GM19023 (cell line): Measurements from ENCODE around the gene GPR89B.
"Not testable (repeated sequence)": the region's sequence is repeated elsewhere in the genome, so short reads cannot be mapped to it uniquely, and the experiment has no call there.

Source experiments
- ATAC-seq: cut with Tn5 transposase; IDR thresholded peaks from one replicate; pipeline ENCODE4 v1.9.1; 2021; ENCODE audit warnings: mild to moderate bottlenecking, moderate library complexity; ENCODE audit not compliant: unreplicated experiment

GPR89B gene

DNA sequence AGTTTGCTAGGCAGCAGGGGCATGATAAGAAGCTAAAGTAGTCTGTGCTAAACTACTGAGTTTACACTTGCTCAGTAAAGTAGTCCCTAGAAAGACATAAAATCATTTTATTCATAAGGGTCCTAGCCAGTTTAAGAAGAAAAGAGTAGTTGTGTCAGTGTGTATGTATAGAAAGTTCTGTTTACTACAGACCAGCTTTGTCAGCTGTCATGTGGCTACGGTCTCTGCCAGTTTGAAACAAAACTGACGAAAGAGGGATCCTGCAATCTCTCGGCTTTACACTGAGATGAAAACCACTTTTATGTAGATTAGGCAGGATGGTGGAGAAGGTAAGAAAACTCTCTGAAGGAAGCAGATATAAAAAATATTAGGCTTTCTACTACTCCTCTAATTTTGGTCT lies 7.1 kb downstream of the GPR89B start:
- not testable (repeated sequence) for ATAC-seq

DNA sequence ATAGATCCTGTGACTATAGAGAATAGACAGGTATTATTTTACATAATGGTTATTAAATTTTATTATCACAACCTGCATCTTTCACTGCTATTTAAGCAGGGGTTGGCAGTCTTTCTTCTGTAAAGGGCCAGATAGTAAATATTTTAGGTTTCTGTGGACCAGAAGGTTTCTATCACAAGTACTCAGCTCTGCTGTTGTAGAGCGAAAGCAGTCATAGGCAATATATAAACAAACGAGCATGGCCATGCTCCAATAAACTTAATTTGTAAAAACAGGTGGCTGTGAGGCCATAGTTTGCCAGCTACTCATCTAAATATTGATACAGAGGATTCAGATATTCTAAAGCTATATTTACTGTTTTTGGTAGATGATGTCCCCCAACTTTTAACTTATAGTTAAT lies 12.2 kb downstream of the GPR89B start:
- ATAC-seq = not testable (repeated sequence)

DNA sequence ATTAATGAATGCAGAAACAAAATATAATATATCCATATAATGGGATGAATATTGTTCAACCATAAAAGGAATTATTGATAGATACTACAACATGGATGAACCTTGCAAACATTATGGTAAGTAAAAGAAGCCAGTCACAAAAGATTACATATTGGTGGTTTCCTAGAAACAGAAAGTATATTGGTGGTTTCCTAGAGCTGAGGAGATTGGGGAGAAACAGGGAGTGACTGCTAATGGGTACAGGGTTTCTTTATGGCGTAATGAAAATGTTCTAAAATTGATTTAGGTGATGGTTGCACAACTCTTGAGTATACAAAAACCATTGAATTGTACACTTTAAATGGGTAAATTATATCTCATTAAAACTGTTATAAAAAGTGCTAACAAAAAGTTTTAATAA lies 14.3 kb downstream of the GPR89B start:
- ATAC-seq = not testable (repeated sequence)

DNA sequence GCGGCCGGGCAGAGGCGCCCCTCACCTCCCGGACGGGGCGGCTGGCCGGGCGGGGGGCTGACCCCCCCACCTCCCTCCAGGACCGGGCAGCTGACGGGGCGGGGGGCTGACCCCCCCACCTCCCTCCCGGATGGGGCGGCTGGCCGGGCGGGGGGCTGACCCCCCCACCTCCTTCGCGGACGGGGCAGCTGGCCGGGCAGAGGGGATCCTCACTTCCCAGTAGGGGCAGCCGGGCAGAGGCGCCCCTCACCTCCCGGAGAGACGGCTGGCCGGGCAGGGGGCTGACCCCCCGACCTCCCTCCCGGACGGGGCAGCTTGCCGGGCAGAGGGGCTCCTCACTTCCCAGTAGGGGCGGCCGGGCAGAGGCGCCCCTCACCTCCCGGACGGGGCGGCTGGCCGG lies 21.3 kb downstream of the GPR89B start:
- ATAC-seq = not testable (repeated sequence)

GRCh38 chr1:147958906-147959305 lies 30.7 kb downstream of the GPR89B start:
- not testable (repeated sequence) for ATAC-seq

- ATAC-seq = not testable (repeated sequence)
Measured at GRCh38 chr1:147959680-147960079, 31.5 kb downstream of the GPR89B start.

GRCh38 chr1:147964575-147964974 lies 36.4 kb downstream of the GPR89B start:
- ATAC-seq = not testable (repeated sequence)

- ATAC-seq = not testable (repeated sequence)
Measured at GRCh38 chr1:147966657-147967056, 38.4 kb downstream of the GPR89B start.

GRCh38 chr1:147978896-147979651 lies 50.9 kb downstream of the GPR89B start:
- ATAC-seq = not testable (repeated sequence)

- not testable (repeated sequence) for ATAC-seq
Measured at GRCh38 chr1:147985374-147985773, 57.2 kb downstream of the GPR89B start.

- ATAC-seq = not testable (repeated sequence)
Measured at GRCh38 chr1:147987893-147988292, 59.7 kb downstream of the GPR89B start.

DNA sequence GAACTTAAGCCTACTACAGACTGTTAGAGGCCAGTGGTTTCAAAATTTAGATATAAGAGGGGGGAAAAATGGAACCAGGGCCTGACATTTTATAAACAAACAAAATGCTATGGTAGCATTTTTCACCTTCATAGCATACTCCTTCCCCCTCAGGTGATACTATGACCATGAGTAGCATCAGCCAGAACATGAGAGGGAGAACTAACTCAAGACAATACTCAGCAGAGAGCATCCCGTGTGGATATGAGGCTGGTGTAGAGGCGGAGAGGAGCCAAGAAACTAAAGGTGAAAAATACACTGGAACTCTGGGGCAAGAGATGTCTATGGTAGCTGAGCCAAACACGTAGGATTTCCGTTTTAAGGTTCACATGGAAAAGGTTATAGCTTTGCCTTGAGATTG lies 64.7 kb downstream of the GPR89B start:
- ATAC-seq = not testable (repeated sequence)

GRCh38 chr1:147993400-147993799 lies 65.2 kb downstream of the GPR89B start:
- ATAC-seq = not testable (repeated sequence)

DNA sequence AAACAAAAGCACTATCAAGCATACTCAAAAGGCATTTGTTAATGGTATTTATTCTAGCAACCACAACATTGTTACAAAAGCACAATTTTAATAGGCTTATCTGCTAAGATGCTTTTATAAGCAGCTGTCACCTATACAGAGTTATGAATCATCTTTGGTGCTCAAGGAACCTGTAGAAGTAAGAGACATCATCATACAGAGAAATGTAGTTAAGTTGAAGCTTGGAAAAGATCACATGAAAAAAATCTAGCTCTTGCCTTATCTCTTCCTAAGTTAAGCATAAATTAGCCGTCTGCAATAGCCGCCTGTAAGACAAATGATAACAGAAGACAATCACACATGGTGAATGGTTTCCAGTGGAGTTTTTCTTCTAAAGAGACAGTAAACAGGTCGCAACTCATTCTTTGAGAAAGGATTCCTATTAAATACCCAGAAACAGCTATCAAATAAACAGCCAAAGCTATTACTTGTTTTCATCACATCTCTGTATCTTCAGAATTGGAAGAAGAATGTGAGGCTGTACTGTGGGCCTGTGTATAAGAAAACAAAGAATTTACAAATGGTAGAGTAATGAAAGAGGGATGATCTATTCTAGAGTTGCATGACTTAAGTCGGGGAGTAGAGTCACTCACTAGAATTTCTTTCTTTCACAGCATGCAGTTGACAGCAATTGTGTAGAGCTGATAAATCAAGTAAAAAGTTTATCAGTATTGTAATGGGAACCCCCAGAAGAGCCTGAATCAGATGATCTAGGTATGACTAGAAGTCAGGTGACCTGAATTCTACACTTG lies 65.8 kb downstream of the GPR89B start:
- ATAC-seq = not testable (repeated sequence)

- not testable (repeated sequence) for ATAC-seq
Measured at GRCh38 chr1:147996088-147996487, 67.9 kb downstream of the GPR89B start.

- not testable (repeated sequence) for ATAC-seq
Measured at GRCh38 chr1:148007724-148008123, 79.5 kb downstream of the GPR89B start.

- no peak for ATAC-seq
Measured at GRCh38 chr1:148010527-148010926, 82.3 kb downstream of the GPR89B start.

DNA sequence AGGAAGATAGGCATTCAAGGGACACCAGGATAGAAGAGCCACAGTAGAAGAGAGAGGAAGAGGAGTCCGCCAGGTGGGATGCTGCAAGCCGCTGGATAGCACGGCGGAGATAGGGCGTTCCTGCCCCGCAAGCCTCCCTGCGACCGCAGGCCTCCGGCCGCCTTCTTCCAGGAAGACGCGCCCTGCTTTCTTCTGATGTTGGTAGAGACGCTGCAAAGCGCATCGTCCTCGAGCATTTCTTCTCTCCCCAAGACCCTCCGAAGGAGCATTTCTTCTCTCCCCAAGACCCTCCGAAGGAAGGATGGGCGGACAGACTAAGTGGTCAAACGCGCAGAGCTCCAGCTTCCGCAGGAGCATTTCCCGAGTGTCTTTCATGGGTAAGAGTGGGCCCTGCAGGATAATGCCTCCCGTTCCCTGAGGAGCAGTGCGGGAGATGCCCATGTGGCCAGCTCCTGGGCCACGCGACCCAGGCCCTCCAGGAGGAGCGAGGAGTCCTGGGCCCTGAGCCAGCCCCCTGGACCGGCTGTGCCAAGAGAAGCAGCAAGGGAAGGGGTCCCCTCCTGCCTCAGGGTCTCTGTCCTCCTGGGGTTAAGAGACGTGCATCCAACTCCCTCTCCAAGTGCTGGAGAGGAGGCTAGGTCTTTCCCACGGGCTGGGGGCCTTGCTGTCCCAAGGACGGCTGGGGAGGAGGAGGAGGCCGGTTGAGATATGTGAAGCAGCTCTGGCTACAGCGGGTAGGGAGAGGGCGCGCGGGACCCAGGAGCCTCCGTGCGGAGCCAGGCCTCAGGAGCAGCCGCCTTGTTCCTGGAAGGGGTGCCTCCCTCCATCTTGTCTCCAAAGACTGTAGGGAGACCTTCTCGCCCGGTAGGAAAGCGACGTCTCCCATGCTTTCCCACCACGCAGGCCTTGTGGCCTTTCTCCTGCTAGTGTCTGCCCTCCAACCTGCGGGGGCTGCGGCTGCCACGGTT lies 85.2 kb downstream of the GPR89B start:
- ATAC-seq = not testable (repeated sequence)

- ATAC-seq = not testable (repeated sequence)
Measured at GRCh38 chr1:148014289-148015200, 86.3 kb downstream of the GPR89B start.

- ATAC-seq = not testable (repeated sequence)
Measured at GRCh38 chr1:148024918-148025317, 96.7 kb downstream of the GPR89B start.
